CD4-positive, alpha-beta T cell (primary cell): ENCODE measurements around the gene SCARF1. TPM values are rescaled to one million over a fixed set of nuclear protein-coding genes. Genes with fewer than 3 reads are reported as not detected.

Experiments
- ATAC-seq: fragments of 200-7000 bp; cut with Tn5 transposase; one replicate; pipeline ENCODE4 v1.10.0; 2022; ENCODE audit warnings: mild to moderate bottlenecking; ENCODE audit not compliant: poor library complexity
- CTCF ChIA-PET: fragments of 350-600 bp; sonication (Branson Sonifier 250); formaldehyde crosslinking; loops from one replicate; lab custom pipeline; 2021; ENCODE audit warnings: antibody characterized with exemption, inconsistent platforms; lab: Charles Lee
- POLR2A ChIA-PET: fragments of 350-600 bp; sonication (Branson Sonifier 250); formaldehyde crosslinking; loops from one replicate; lab custom pipeline; 2021; ENCODE audit warnings: antibody characterized with exemption, inconsistent platforms; lab: Charles Lee
- DNase-seq, 14 experiments: peaks; one replicate each; pipeline ENCODE4 v3.0.0-alpha.2; 2013 to 2020; ENCODE audit warnings: mixed read lengths in 2 of 14
- H3K27ac ChIP-seq, 2 donors: one replicate each; pipeline versions ENCODE4 v1.5.1 to v1.7.0; 2013; ENCODE audit warnings: low read length in 2 of 2, low read depth in 1 of 2, mild to moderate bottlenecking in 1 of 2
- H3K27me3 ChIP-seq, 2 experiments: 1 replicate in 1 of 2; 2 replicates in 1 of 2; pipeline versions ENCODE4 v1.6.1 to v1.7.0; 2013; ENCODE audit warnings: low read length in 2 of 2, control low read depth in 1 of 2, mild to moderate bottlenecking in 1 of 2, moderate library complexity in 1 of 2; ENCODE audit not compliant: insufficient read depth in 2 of 2, control insufficient read depth in 1 of 2
- H3K36me3 ChIP-seq: one replicate; pipeline ENCODE4 v1.6.1; 2013; ENCODE audit warnings: low read length, control low read depth; ENCODE audit not compliant: insufficient read depth
- H3K4me1 ChIP-seq: one replicate; pipeline ENCODE4 v1.6.1; 2013; ENCODE audit warnings: low read length, control low read depth; ENCODE audit not compliant: insufficient read depth
- H3K4me3 ChIP-seq: one replicate; pipeline ENCODE4 v1.5.1; 2013; ENCODE audit warnings: mild to moderate bottlenecking, low read length, moderate library complexity
- H3K9me3 ChIP-seq, 2 experiments: 1 replicate in 1 of 2; 2 replicates in 1 of 2; pipeline versions ENCODE4 v1.6.1 to v1.7.0; 2013; ENCODE audit warnings: low read length in 2 of 2, mild to moderate bottlenecking in 2 of 2, control low read depth in 1 of 2, moderate library complexity in 1 of 2; ENCODE audit not compliant: control insufficient read depth in 1 of 2, insufficient read depth in 1 of 2
- H3K27ac Mint-ChIP-seq: one replicate; pipeline ENCODE4 v1.8.0; 2020; ENCODE audit warnings: mixed read lengths
- H3K27me3 Mint-ChIP-seq: one replicate; pipeline ENCODE4 v1.8.0; 2021; ENCODE audit warnings: mixed read lengths
- H3K36me3 Mint-ChIP-seq: one replicate; pipeline ENCODE4 v1.8.0; 2021; ENCODE audit warnings: low read depth, mixed read lengths
- H3K4me1 Mint-ChIP-seq: one replicate; pipeline ENCODE4 v1.8.0; 2021; ENCODE audit warnings: low read depth, mixed read lengths
- H3K4me3 Mint-ChIP-seq: one replicate; pipeline ENCODE4 v1.8.0; 2020; ENCODE audit warnings: mild to moderate bottlenecking, mixed read lengths
- H3K9me3 Mint-ChIP-seq: one replicate; pipeline ENCODE4 v1.8.0; 2020; ENCODE audit warnings: mixed read lengths
- CTCF ChIP-seq: fragments of 200-600 bp; IDR thresholded peaks from one replicate; pipeline ENCODE4 v1.8.0; 2022; ENCODE audit warnings: antibody characterized with exemption, mild to moderate bottlenecking
- intact Hi-C, 2 experiments: fragments of 100-400 bp; cut with DNase I in 1 of 2; cut with micrococcal nuclease in 1 of 2; formaldehyde crosslinking; loops; one replicate each; pipeline versions ENCODE4 v1.15.1 to v1.9.0; 2023 to 2025; cut with DNase I, micrococcal nuclease
- total RNA-seq, 174 experiments: library from RNA in 2 of 174; stranded (reverse) in 2 of 174; gene quantifications; one replicate each; pipeline ENCODE4 v1.2.3 and lab custom pipeline; 2021 to 2026

SCARF1 gene
- total RNA-seq, 2 experiments from 2014 or later, result 0.41 to 0.45 TPM

- Mint-ChIP-seq H3K27me3 (no peaks in the 10 kb centered on the region), H3K4me1 (peaks cover 21% of the 10 kb centered on the region), H3K9me3 (no peaks in the 10 kb centered on the region), H3K36me3 (peaks cover 4% of the 10 kb centered on the region), H3K4me3 (peak overlapping the region; percentile 83), H3K27ac (peak overlapping the region; percentile 71)
- peak overlapping the region; percentile 33 for H3K4me3 ChIP-seq
- ATAC-seq (no peak), DNase-seq (peak in 2 of 14 experiments; percentile 41 to 56)
- no peaks in the 10 kb centered on the region for H3K36me3 ChIP-seq
- no peak for TF ChIP-seq CTCF
- CTCF ChIA-PET, result interaction anchor here (1.4 kb wide), 1 partner anchor 14 kb away, joined by 6 read pairs; no protein-coding TSS in a partner anchor
- H3K4me1 ChIP-seq, result peaks cover 38% of the 10 kb centered on the region
- no peak overlapping the region for H3K27ac ChIP-seq
- POLR2A ChIA-PET, result interaction anchor here (0.6 to 0.7 kb wide), 2 partner anchors 16 to 120 kb away, joined by 3 read pairs; no protein-coding TSS in a partner anchor
- H3K9me3 ChIP-seq, result peaks cover 0 to 5% of the 10 kb centered on the region in 2 experiments
- no peaks in the 10 kb centered on the region for H3K27me3 ChIP-seq
- intact Hi-C loops, result no loop called here
These were observed 1.5 kb downstream of the SCARF1 start for GRCh38 chr17:1643999-1644492.

- Histone ChIP-seq H3K4me1 (peaks cover 36% of the 10 kb centered on the region), H3K9me3 (peaks cover 0 to 5% of the 10 kb centered on the region in 2 experiments), H3K36me3 (no peaks in the 10 kb centered on the region), H3K4me3 (peak overlapping the region; percentile 33), H3K27me3 (no peaks in the 10 kb centered on the region), H3K27ac (no peak overlapping the region)
- no peaks in the 10 kb centered on the region for H3K9me3 Mint-ChIP-seq
- H3K4me3 Mint-ChIP-seq, result no peak overlapping the region
- H3K27ac Mint-ChIP-seq, result no peak overlapping the region
- intact Hi-C loops, result no loop called here
- DNase-seq (peak; percentile 38 to 91 (median 65)), ATAC-seq (peak; percentile 90)
- H3K36me3 Mint-ChIP-seq, result peaks cover 4% of the 10 kb centered on the region
- no peaks in the 10 kb centered on the region for H3K27me3 Mint-ChIP-seq
- ChIA-PET POLR2A (interaction anchor here (0.6 to 0.7 kb wide), 2 partner anchors 15 to 121 kb away, joined by 3 read pairs; no protein-coding TSS in a partner anchor), CTCF (interaction anchor here (1.4 kb wide), 1 partner anchor 14 kb away, joined by 6 read pairs; no protein-coding TSS in a partner anchor)
- TF ChIP-seq CTCF, result no peak
- peaks cover 21% of the 10 kb centered on the region for H3K4me1 Mint-ChIP-seq
These were observed 2.1 kb downstream of the SCARF1 start for GRCh38 chr17:1643293-1643998.

DNA sequence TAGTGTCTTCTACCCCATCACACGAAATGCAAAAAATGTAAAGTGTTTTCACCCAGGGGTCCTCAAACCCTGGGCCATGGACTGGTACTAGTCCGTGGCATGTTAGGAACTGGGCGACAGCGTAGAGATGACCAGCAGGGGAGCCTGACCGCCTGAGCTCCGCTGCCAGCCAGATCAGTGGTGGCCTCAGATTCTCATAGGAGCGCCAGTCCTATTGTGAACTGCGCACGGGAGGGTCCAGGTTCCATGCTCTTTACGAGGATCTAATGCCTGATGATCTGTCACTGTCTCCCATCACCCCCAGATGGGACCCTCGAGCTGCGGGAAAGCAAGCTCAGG, 4.5 kb downstream of the SCARF1 start:
- CTCF ChIA-PET, result interaction anchor here (1.0 to 2.4 kb wide), 3 partner anchors 10 to 11 kb away, joined by 3 to 8 read pairs (median 4); no protein-coding TSS in a partner anchor
- intact Hi-C loops, result no loop called here

More for the DNA sequence above, 4.5 kb downstream of the SCARF1 start:
- no peak overlapping the region for H3K4me3 ChIP-seq
- no peak overlapping the region for H3K4me3 Mint-ChIP-seq
- H3K4me1 Mint-ChIP-seq, result peaks cover 16% of the 10 kb centered on the region
- peaks cover 4% of the 10 kb centered on the region for H3K36me3 Mint-ChIP-seq
- DNase-seq, result no peak
- H3K27ac Mint-ChIP-seq, result no peak overlapping the region
- no peaks in the 10 kb centered on the region for H3K36me3 ChIP-seq
- H3K4me1 ChIP-seq, result peaks cover 23% of the 10 kb centered on the region
- no peaks in the 10 kb centered on the region for H3K27me3 Mint-ChIP-seq
- no peak for ATAC-seq
- POLR2A ChIA-PET, result interaction anchor here (0.5 to 1.9 kb wide), 4 partner anchors 9 to 625 kb away, joined by 3 to 9 read pairs (median 3); partner anchors contain the start of gene RILP
- H3K27me3 ChIP-seq, result no peaks in the 10 kb centered on the region
- peaks cover 0 to 5% of the 10 kb centered on the region in 2 experiments for H3K9me3 ChIP-seq
- no peak overlapping the region for H3K27ac ChIP-seq
- H3K9me3 Mint-ChIP-seq, result no peaks in the 10 kb centered on the region
- no peak for TF ChIP-seq CTCF
